SK-N-MC (cell line): ENCODE data around the gene HDAC4.

Experiments used
- DNase-seq: peaks from one replicate; pipeline ENCODE4 v3.0.0-alpha.2; 2011; ENCODE audit warnings: low read depth, low spot score
- H3K27ac ChIP-seq: fragments of 200-600 bp; sonication (generic); 2 replicates; pipeline ENCODE4 v1.5.1; 2016; ENCODE audit warnings: mixed run types
- H3K36me3 ChIP-seq: fragments of 200-600 bp; sonication (generic); 2 replicates; pipeline ENCODE4 v1.6.1; 2017; ENCODE audit warnings: antibody characterized with exemption, low read length, mixed read lengths; ENCODE audit not compliant: insufficient read depth
- H3K4me3 ChIP-seq: fragments of 200-600 bp; sonication (generic); 2 replicates; pipeline ENCODE4 v1.5.1; 2016
- H3K9ac ChIP-seq: fragments of 200-600 bp; sonication (generic); 2 replicates; pipeline ENCODE4 v1.8.0; 2017; ENCODE audit warnings: mixed run types, mixed read lengths; ENCODE audit not compliant: insufficient read length
- H3K9me3 ChIP-seq: fragments of 200-600 bp; sonication (generic); 2 replicates; pipeline ENCODE4 v1.6.1; 2017; ENCODE audit warnings: low read depth, mild to moderate bottlenecking, antibody characterized with exemption, low read length, moderate library complexity, mixed read lengths
- EZH2 ChIP-seq: fragments of 200-600 bp; sonication (generic); IDR thresholded peaks from one replicate; pipeline ENCODE4 v1.6.1; 2017; ENCODE audit warnings: antibody characterized with exemption
- FOXP2 ChIP-seq: optimal IDR thresholded peaks from 2 replicates; pipeline ENCODE3; 2011; ENCODE audit warnings: mild to moderate bottlenecking, moderate library complexity; ENCODE audit not compliant: insufficient read depth; ENCODE audit errors: extremely low read length, control extremely low read depth
- POLR2AphosphoS5 ChIP-seq: IDR thresholded peaks from 2 replicates; pipeline ENCODE4 v1.6.1; 2012; ENCODE audit warnings: mild to moderate bottlenecking, low read depth, low read length, borderline replicate concordance

Gene HDAC4

DNA sequence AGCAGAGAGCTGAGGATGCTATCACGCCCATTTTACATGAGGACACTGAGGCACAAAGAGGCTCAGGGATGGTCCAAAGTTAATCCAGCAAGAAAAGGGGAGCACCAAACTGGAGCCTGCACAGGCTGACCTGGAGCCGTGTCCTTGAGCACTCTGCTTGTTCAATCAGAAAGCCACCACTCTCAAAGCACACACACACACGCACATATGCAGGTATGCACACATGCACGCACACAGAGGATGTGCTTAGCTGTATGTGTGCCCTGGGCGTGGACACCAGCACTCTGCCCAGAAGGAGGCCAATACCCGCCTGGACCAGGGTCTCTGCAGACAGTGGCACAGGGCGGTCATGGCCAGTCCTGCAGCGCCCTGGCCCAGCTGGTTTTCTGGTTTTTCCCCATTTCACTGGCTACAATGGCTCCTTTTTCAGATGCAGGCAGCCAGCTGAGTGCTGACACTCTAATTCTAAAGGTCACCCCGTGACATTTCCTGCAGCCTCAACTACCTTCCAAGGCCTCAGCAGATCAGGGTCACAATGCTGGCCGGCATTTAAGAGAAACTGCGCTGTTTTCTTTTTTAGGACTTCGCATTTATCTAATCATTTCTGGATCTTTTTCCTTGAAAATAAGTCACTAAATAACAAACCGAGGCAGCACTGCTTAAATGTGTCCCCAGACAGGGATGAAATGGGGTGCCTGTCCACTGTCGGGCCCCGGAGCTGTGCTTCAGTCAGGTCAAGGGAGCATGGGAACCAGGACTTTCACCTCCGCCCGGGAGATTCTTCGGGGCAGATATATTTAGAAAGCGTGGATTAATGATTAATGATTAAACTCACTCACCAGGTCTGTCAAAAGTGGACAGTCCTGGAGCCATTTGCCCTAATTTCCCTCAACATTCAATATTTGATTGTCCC, 104.5 kb downstream of the HDAC4 start:
- Histone ChIP-seq H3K36me3 (no peaks in the 10 kb centered on the region), H3K4me3 (no peak overlapping the region), H3K9ac (no peak overlapping the region), H3K27ac (no peak overlapping the region), H3K9me3 (no peaks in the 10 kb centered on the region)
- no peak for DNase-seq
- TF ChIP-seq POLR2AphosphoS5, result no peak
- TF ChIP-seq FOXP2, result no peak
- TF ChIP-seq EZH2, result no peak

DNA sequence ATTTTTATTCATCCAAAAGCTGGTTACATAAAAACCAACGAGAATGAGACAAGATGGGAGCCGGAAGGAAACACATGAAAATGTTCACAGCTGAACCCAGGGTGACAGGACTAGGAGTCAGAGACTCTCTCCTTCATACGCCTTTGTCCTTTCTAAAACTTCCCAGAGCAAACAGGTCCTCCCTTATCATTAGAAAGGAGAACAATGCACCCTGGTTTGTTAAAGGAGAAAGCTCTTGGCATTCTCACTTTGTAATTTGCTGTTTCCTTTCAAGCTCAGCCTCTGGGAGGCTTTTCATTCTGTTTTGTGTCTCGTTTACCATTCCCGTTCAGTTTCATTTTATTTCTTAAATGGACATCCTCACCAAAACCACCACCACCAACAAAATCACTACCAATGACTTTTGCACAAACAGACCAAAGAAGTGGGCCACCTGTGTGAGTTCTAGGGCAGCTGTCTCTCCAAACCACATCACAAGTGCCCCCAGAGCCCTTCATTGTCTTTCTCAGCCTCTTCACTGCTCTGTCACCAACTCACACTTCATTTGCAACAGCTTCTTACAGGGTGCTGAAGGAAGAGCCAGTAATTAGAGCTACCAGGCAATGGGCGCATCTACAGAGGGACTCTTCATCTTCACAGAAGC, 105.3 kb downstream of the HDAC4 start:
- Histone ChIP-seq H3K4me3 (no peak overlapping the region), H3K36me3 (no peaks in the 10 kb centered on the region), H3K9me3 (no peaks in the 10 kb centered on the region), H3K27ac (no peak overlapping the region), H3K9ac (no peak overlapping the region)
- TF ChIP-seq POLR2AphosphoS5, result no peak
- no peak for TF ChIP-seq EZH2
- TF ChIP-seq FOXP2, result no peak
- no peak for DNase-seq

DNA sequence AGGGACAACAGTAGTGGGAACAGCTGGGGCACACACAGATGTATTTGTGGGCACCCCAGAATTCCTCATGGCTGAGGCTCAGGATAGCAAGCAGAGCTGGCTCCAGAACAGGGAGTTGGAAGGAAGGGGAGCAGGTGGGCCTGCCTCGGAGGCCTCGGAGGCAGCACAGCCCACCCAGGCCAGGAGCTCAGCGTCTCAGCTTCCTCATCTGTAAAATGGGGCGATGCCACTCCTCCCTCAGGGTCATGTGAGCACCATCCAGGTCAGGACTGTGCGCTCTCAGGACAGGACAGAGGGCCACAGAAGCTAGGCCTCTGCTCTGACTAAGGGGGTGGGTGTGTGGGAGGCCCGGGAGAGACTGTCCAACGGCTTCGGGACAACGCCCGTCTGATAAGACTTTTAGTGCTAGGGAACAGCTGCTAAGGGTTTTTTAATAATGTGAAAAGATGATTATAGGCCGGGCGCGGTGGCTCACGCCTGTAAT, 106.2 kb downstream of the HDAC4 start:
- no peak for DNase-seq
- Histone ChIP-seq H3K27ac (no peak overlapping the region), H3K9ac (no peak overlapping the region), H3K4me3 (no peak overlapping the region), H3K36me3 (no peaks in the 10 kb centered on the region), H3K9me3 (no peaks in the 10 kb centered on the region)
- TF ChIP-seq POLR2AphosphoS5 (no peak), EZH2 (no peak), FOXP2 (no peak)

DNA sequence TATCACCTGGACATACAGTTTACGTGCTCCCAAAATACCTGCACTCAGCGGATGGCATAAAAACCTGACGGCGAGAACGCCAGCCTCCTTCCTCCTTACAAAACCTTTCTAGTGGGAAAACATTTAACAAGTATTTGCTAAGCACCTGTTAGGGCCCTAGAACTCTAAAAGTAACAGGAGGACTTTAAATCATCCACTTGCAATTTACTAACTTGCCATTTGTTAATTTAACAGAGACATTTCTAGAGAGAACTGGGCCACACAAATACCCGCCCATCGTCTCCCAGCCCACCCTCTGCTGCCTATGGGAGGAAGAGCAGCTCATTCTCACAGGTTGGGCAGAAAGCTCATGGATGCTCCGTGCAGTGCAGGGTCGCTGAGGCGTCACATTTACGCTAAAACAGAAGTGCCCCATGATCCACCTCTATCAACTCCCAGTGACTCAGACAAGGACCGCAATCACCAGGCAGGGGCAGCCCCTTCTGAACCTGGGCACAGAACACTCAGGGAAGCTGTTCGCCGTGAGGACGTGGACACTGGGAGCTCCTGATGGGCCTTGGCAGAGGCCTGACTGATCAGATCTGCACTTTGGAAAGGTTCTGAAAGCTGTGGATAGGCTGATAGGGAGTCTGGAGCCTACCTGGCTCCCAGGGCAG, 106.9 kb downstream of the HDAC4 start:
- H3K36me3 ChIP-seq, result no peaks in the 10 kb centered on the region
- H3K9me3 ChIP-seq, result no peaks in the 10 kb centered on the region
- no peak overlapping the region for H3K27ac ChIP-seq
- no peak for DNase-seq
- H3K4me3 ChIP-seq, result no peak overlapping the region
- no peak overlapping the region for H3K9ac ChIP-seq
- no peak for TF ChIP-seq POLR2AphosphoS5
- TF ChIP-seq FOXP2, result no peak
- TF ChIP-seq EZH2, result no peak

DNA sequence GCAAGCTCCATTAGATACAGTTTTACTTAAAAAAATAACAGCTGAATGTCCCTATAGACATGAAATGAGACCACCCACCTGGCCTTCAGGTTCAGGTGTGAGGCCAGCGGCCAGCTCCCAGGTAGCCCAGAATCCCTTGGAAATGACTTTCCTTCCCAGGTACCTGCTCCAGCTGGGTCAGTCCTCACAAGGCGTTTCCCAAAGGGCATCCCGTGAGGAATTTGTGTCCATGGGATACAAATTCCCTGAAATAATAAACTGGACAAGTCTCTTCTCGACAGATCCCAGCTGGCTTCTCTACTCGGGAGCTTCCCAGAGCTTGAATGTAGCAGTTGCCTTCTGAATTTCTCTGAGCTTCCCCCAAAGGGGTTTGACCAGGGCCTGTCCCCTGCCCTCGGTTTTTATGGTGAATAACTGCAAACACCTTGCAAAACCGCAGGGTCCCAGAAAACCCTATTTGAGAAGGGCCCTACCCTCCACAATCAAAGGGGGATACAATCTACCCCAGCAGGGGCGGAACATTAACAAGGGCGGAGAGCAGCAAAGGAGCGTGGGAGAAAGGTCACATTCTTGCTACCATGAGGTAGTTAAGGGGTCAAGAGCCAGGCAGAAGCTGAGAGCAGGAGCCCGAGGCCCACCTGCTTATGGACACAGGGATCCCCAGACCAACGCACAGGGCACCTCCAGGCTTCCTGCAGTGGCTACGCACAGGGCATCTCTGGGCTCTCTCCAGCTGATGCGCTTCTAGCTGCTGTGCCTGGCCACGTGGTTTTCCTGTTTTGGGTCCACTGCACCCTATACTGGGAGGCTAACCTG, 107.7 kb downstream of the HDAC4 start:
- H3K9ac ChIP-seq, result no peak overlapping the region
- no peak for DNase-seq
- H3K36me3 ChIP-seq, result no peaks in the 10 kb centered on the region
- H3K9me3 ChIP-seq, result no peaks in the 10 kb centered on the region
- TF ChIP-seq EZH2 (no peak), FOXP2 (no peak), POLR2AphosphoS5 (no peak)
- H3K4me3 ChIP-seq, result no peak overlapping the region
- H3K27ac ChIP-seq, result no peak overlapping the region

DNA sequence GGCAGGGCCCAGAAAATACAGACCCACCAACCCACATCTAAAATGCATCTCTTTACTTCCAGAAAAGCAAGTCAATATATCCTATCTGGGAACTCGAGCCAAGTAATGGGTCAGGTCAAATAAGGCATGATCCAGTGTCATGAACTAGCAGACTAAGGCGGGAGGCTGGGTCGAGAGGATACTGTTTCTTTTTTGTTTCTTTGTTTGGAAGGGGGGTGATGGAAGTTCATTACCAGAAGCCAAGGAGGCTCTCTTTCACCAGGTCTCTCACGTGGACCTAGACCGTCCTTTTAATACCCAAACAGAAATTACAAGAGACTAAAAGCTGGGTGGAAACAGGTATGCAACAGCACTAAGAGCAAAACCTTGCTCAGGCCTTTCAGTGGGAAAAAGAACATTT, 108.3 kb downstream of the HDAC4 start:
- no peaks in the 10 kb centered on the region for H3K9me3 ChIP-seq
- TF ChIP-seq FOXP2, result no peak
- no peak for TF ChIP-seq EZH2
- TF ChIP-seq POLR2AphosphoS5, result no peak
- no peak overlapping the region for H3K9ac ChIP-seq
- H3K4me3 ChIP-seq, result no peak overlapping the region
- no peak for DNase-seq
- H3K36me3 ChIP-seq, result no peaks in the 10 kb centered on the region
- H3K27ac ChIP-seq, result no peak overlapping the region

DNA sequence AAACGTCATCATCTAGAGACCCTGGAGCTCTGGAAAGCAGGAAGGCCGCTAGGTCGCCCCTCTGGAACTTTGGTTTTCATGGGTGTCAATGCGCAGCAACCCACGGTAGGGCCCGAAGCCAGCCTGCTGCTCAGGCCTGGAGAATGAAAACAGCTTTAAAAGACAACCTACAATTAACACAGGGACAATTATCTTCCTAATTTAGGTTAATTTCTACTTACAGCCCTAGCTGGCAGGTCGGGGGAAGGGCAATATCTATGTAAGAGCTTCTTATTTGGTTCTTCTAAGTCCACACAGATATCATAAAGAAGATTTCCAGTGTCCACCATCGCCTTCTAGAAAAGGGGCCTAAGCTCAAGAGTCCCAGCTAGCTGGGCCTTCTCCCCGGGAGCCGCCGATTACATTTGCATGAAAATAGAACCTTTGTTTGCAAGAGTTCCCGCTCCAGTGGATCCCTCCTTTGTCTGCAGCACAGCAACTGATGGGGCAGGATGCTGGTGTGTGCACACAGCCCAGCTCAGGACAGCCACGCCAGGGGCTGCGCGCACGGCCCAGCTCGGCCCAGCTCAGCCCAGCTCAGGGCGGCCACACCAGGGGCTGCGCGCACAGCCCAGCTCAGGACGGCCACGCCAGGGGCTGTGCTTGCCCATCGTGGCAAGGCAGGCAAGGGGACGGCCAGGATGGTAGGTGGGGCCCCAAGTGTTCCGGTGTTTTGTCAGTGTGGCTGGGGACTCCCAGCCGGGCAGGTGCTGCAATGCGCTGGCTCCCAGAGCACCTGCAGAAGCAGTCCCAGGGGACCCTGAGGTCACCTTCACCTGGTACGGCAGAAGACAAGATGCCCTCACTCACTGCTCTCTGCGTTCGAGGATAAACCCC, 109.1 kb downstream of the HDAC4 start:
- Histone ChIP-seq H3K9me3 (no peaks in the 10 kb centered on the region), H3K4me3 (no peak overlapping the region), H3K27ac (no peak overlapping the region), H3K9ac (no peak overlapping the region), H3K36me3 (no peaks in the 10 kb centered on the region)
- no peak for DNase-seq
- TF ChIP-seq EZH2 (no peak), POLR2AphosphoS5 (no peak), FOXP2 (no peak)
